Neural cell (in vitro differentiated cells): ENCODE data around the gene CEP57. TPM values are rescaled to one million over a fixed set of nuclear protein-coding genes. Genes with fewer than 3 reads are reported as not detected.

Source experiments
- H2AFZ ChIP-seq: fragments of 200-600, 300-800 bp; sonication (generic), shearing (Covaris generic); 2 replicates; pipeline ENCODE4 v1.6.0; 2014; ENCODE audit warnings: low read depth, mild to moderate bottlenecking, antibody characterized with exemption, low read length, moderate library complexity
- H3F3A ChIP-seq: fragments of 200-600 bp; shearing (Covaris generic); 2 replicates; pipeline ENCODE4 v1.6.1; 2016; ENCODE audit warnings: mild to moderate bottlenecking, moderate library complexity, mixed read lengths, antibody characterized with exemption, low read length; ENCODE audit not compliant: insufficient read depth, poor library complexity, severe bottlenecking
- H3K27ac ChIP-seq: fragments of 200-600, 300-800 bp; sonication (generic), shearing (Covaris generic); 2 replicates; pipeline ENCODE4 v1.5.1; 2014; ENCODE audit warnings: mild to moderate bottlenecking, low read length, moderate library complexity
- H3K27me3 ChIP-seq: fragments of 300-800, 200-600 bp; sonication (generic), shearing (Covaris generic); 2 replicates; pipeline ENCODE4 v1.6.0; 2014; ENCODE audit warnings: mild to moderate bottlenecking, low read depth, low read length, moderate library complexity; ENCODE audit not compliant: insufficient read depth
- H3K36me3 ChIP-seq: fragments of 300-800, 200-600 bp; sonication (generic), shearing (Covaris generic); 2 replicates; pipeline ENCODE4 v1.5.1; 2014; ENCODE audit warnings: mild to moderate bottlenecking, antibody characterized with exemption, low read length, moderate library complexity; ENCODE audit not compliant: insufficient read depth
- H3K4me2 ChIP-seq: fragments of 300-800, 200-600 bp; sonication (generic), shearing (Covaris generic); 2 replicates; pipeline ENCODE4 v1.6.0; 2014; ENCODE audit warnings: mild to moderate bottlenecking, low read length
- H3K4me3 ChIP-seq: fragments of 300-800, 200-600 bp; sonication (generic), shearing (Covaris generic); 2 replicates; pipeline ENCODE4 v1.5.1; 2014; ENCODE audit warnings: mild to moderate bottlenecking, low read length, moderate library complexity
- H3K79me2 ChIP-seq: fragments of 200-600 bp; shearing (Covaris generic); replicated peaks from 2 replicates; pipeline ENCODE4 v1.6.0; 2014; ENCODE audit warnings: mild to moderate bottlenecking, low read length, moderate library complexity; ENCODE audit not compliant: insufficient read depth
- H3K9ac ChIP-seq: fragments of 300-800, 200-600 bp; sonication (generic), shearing (Covaris generic); 2 replicates; pipeline ENCODE4 v1.6.1; 2016; ENCODE audit warnings: mild to moderate bottlenecking, low read length, mixed read lengths
- H3K9me2 ChIP-seq: fragments of 200-600 bp; shearing (Covaris generic); 2 replicates; pipeline ENCODE4 v1.6.1; 2016; ENCODE audit warnings: mild to moderate bottlenecking, low read length, mixed read lengths; ENCODE audit not compliant: insufficient read depth
- H3K9me3 ChIP-seq: fragments of 200-600, 300-800 bp; sonication (generic), shearing (Covaris generic); 2 replicates; pipeline ENCODE4 v1.6.1; 2016; ENCODE audit warnings: mild to moderate bottlenecking, mixed run types, low read length, moderate library complexity, mixed read lengths
- H4K20me1 ChIP-seq: fragments of 200-600 bp; shearing (Covaris generic); 2 replicates; pipeline ENCODE4 v1.6.1; 2016; ENCODE audit warnings: mild to moderate bottlenecking, mixed run types; ENCODE audit not compliant: insufficient read depth
- CTCF ChIP-seq: fragments of 450-650 bp; IDR thresholded peaks from 2 replicates; pipeline ENCODE4 v1.5.1; 2014; ENCODE audit warnings: antibody characterized with exemption, mild to moderate bottlenecking, moderate library complexity; ENCODE audit not compliant: poor library complexity, severe bottlenecking
- EP300 ChIP-seq: fragments of 450-650 bp; conservative IDR thresholded peaks from 2 replicates; pipeline ENCODE4 v1.6.1; 2014; ENCODE audit warnings: antibody characterized with exemption, mild to moderate bottlenecking, moderate library complexity; ENCODE audit not compliant: poor library complexity, severe bottlenecking
- EZH2 ChIP-seq: fragments of 200-600, 300-800 bp; shearing (Covaris generic), sonication (generic); IDR thresholded peaks from 2 replicates; pipeline ENCODE4 v1.6.1; 2014; ENCODE audit warnings: antibody characterized with exemption, low read length, borderline replicate concordance, mild to moderate bottlenecking; ENCODE audit not compliant: insufficient read depth, poor library complexity, severe bottlenecking
- MXI1 ChIP-seq: fragments of 450-650 bp; conservative IDR thresholded peaks from 2 replicates; pipeline ENCODE4 v1.6.1; 2014; ENCODE audit warnings: antibody characterized with exemption, mild to moderate bottlenecking; ENCODE audit not compliant: poor library complexity, severe bottlenecking
- POLR2AphosphoS5 ChIP-seq: IDR thresholded peaks from 2 replicates; pipeline ENCODE4 v1.6.1; 2012
- RAD21 ChIP-seq: fragments of 450-650 bp; conservative IDR thresholded peaks from 2 replicates; pipeline ENCODE4 v1.6.1; 2014; ENCODE audit warnings: antibody characterized with exemption, mild to moderate bottlenecking, moderate library complexity
- REST ChIP-seq: IDR thresholded peaks from 2 replicates; pipeline ENCODE4 v1.6.1; 2012; ENCODE audit warnings: borderline replicate concordance
- SMC3 ChIP-seq: fragments of 450-650 bp; conservative IDR thresholded peaks from 2 replicates; pipeline ENCODE4 v1.6.1; 2014; ENCODE audit warnings: antibody characterized with exemption, mild to moderate bottlenecking, moderate library complexity; ENCODE audit not compliant: poor library complexity
- TAF1 ChIP-seq: IDR thresholded peaks from 2 replicates; pipeline ENCODE4 v1.6.1; 2012; ENCODE audit warnings: low read depth
- polyA plus RNA-seq: library from polyadenylated mRNA; depleted of rRNA; stranded (reverse); fragments of >200 nt; gene quantifications from 2 replicates; pipeline ENCODE4 v1.2.3, GENCODE V29; 2014

Gene CEP57
- polyA plus RNA-seq, 1 donor from 2014 or later, result 184 TPM

GRCh38 chr11:95796501-95796900 is 6.2 kb downstream of the CEP57 start:
- Histone ChIP-seq H3K4me2 (no peak overlapping the region), H3K9me3 (no peaks in the 10 kb centered on the region), H3K27ac (no peak overlapping the region), H3K9me2 (no peaks in the 10 kb centered on the region), H2AFZ (no peak overlapping the region), H3K27me3 (no peaks in the 10 kb centered on the region), H3F3A (no peaks in the 10 kb centered on the region), H3K36me3 (no peaks in the 10 kb centered on the region), H3K9ac (no peak overlapping the region), H4K20me1 (peaks cover under 1% of the 10 kb centered on the region), H3K4me3 (no peak overlapping the region), H3K79me2 (peaks cover 72% of the 10 kb centered on the region)
- no peak for TF ChIP-seq RAD21
- TF ChIP-seq SMC3, result no peak
- TF ChIP-seq TAF1, result no peak
- TF ChIP-seq EZH2, result no peak
- TF ChIP-seq CTCF, result no peak
- no peak for TF ChIP-seq MXI1
- no peak for TF ChIP-seq POLR2AphosphoS5
- no peak for TF ChIP-seq EP300
- TF ChIP-seq REST, result no peak

- Histone ChIP-seq H3K27me3 (no peaks in the 10 kb centered on the region), H3F3A (no peaks in the 10 kb centered on the region), H3K4me3 (no peak overlapping the region), H3K79me2 (peaks cover 41% of the 10 kb centered on the region), H3K9me3 (no peaks in the 10 kb centered on the region), H3K9me2 (no peaks in the 10 kb centered on the region), H2AFZ (no peak overlapping the region), H3K36me3 (peaks cover 5% of the 10 kb centered on the region), H4K20me1 (no peaks in the 10 kb centered on the region), H3K9ac (no peak overlapping the region), H3K4me2 (no peak overlapping the region), H3K27ac (no peak overlapping the region)
- TF ChIP-seq SMC3, result no peak
- no peak for TF ChIP-seq TAF1
- no peak for TF ChIP-seq EP300
- no peak for TF ChIP-seq REST
- TF ChIP-seq POLR2AphosphoS5, result no peak
- no peak for TF ChIP-seq EZH2
- TF ChIP-seq MXI1, result no peak
- no peak for TF ChIP-seq CTCF
- no peak for TF ChIP-seq RAD21
Measured at GRCh38 chr11:95799546-95799945, 9.2 kb downstream of the CEP57 start.
